NCI-H82 treated with DMSO at 0.1 percent for 48 hours (cell line): ENCODE measurements around the gene DAP.
A peak's percentile ranks its signal among the peaks of the same experiment; 100 is the strongest.
"Not testable (repeated sequence)": the region's sequence is repeated elsewhere in the genome, so short reads cannot be mapped to it uniquely, and the experiment has no call there.

Experiments
- DNase-seq: peaks from one replicate; lab custom pipeline; 2025; ENCODE audit not compliant: unreplicated experiment; lab: John Stamatoyannopoulos, UW

Gene DAP

GRCh38 chr5:10674582-10674981 lies 86.5 kb downstream of the DAP start:
- peak; percentile 5 for DNase-seq

- no peak for DNase-seq
Measured at GRCh38 chr5:10674096-10674495, 86.9 kb downstream of the DAP start.

- DNase-seq, result no peak
Measured at GRCh38 chr5:10673407-10673806, 87.6 kb downstream of the DAP start.

GRCh38 chr5:10673017-10673389 lies 88.0 kb downstream of the DAP start:
- DNase-seq, result no peak

- no peak for DNase-seq
Measured at GRCh38 chr5:10672146-10673016, 88.7 kb downstream of the DAP start.

GRCh38 chr5:10671041-10672008 lies 89.7 kb downstream of the DAP start:
- DNase-seq, result no peak

GRCh38 chr5:10669983-10670382 lies 91.1 kb downstream of the DAP start:
- DNase-seq, result no peak

- no peak for DNase-seq
Measured at GRCh38 chr5:10668697-10669096, 92.3 kb downstream of the DAP start.

GRCh38 chr5:10667431-10668057 lies 93.5 kb downstream of the DAP start:
- DNase-seq, result no peak

GRCh38 chr5:10666531-10667299 lies 94.3 kb downstream of the DAP start:
- no peak for DNase-seq

GRCh38 chr5:10665799-10666198 lies 95.2 kb downstream of the DAP start:
- DNase-seq, result no peak

- DNase-seq, result not testable (repeated sequence)
Measured at GRCh38 chr5:10664180-10664769, 96.8 kb downstream of the DAP start.

- DNase-seq, result no peak
Measured at GRCh38 chr5:10663489-10664179, 97.4 kb downstream of the DAP start.

GRCh38 chr5:10662661-10663488 lies 98.2 kb downstream of the DAP start:
- no peak for DNase-seq

GRCh38 chr5:10662083-10662482 lies 99.0 kb downstream of the DAP start:
- DNase-seq, result no peak

- DNase-seq, result no peak
Measured at GRCh38 chr5:10661401-10661800, 99.6 kb downstream of the DAP start.

GRCh38 chr5:10660720-10661387 lies 100.2 kb downstream of the DAP start:
- DNase-seq, result no peak

- no peak for DNase-seq
Measured at GRCh38 chr5:10660135-10660534, 100.9 kb downstream of the DAP start.
